CD14-positive monocyte (primary cell): ENCODE measurements around the gene NEK9. TPM values are rescaled to one million over a fixed set of nuclear protein-coding genes. Genes with fewer than 3 reads are reported as not detected.

ENCODE experiments used
- DNase-seq, 3 donors: peaks; one replicate each; pipeline ENCODE4 v3.0.0-alpha.2; 2011 to 2022
- H2AFZ ChIP-seq: 2 replicates; pipeline ENCODE4 v1.6.0; 2012; ENCODE audit warnings: mild to moderate bottlenecking, low read depth, low read length, inconsistent platforms; ENCODE audit not compliant: insufficient read depth, poor library complexity, severe bottlenecking
- H3K27ac ChIP-seq, 2 donors: 1 replicate in 1 of 2; 2 replicates in 1 of 2; pipeline ENCODE4 v1.5.1; 2012 to 2013; ENCODE audit warnings: low read length in 2 of 2, control low read depth in 1 of 2, inconsistent platforms in 1 of 2, low read depth in 1 of 2, mild to moderate bottlenecking in 1 of 2
- H3K27me3 ChIP-seq, 2 donors: one replicate each; pipeline versions ENCODE4 v1.6.0 to v1.6.1; 2011 to 2013; ENCODE audit warnings: low read length in 2 of 2; ENCODE audit not compliant: control insufficient read depth in 2 of 2, insufficient read depth in 2 of 2
- H3K36me3 ChIP-seq, 2 donors: replicated peaks in 1 of 2; 1 replicate in 1 of 2; 2 replicates in 1 of 2; pipeline versions ENCODE4 v1.5.1 to v1.6.1; 2012 to 2013; ENCODE audit warnings: low read length in 2 of 2, control low read depth in 1 of 2, inconsistent platforms in 1 of 2, mild to moderate bottlenecking in 1 of 2; ENCODE audit not compliant: insufficient read depth in 2 of 2, control insufficient read depth in 1 of 2
- H3K4me1 ChIP-seq, 2 donors: 1 replicate in 1 of 2; 2 replicates in 1 of 2; pipeline versions ENCODE4 v1.5.1 to v1.6.1; 2012 to 2013; ENCODE audit warnings: low read length in 2 of 2, control low read depth in 1 of 2, inconsistent platforms in 1 of 2, mild to moderate bottlenecking in 1 of 2, moderate library complexity in 1 of 2; ENCODE audit not compliant: insufficient read depth in 2 of 2, control insufficient read depth in 1 of 2
- H3K4me2 ChIP-seq: replicated peaks from 2 replicates; pipeline ENCODE3; 2012; ENCODE audit warnings: low read length, moderate library complexity, mild to moderate bottlenecking; ENCODE audit not compliant: poor library complexity, severe bottlenecking; ENCODE audit errors: extremely low read depth
- H3K4me3 ChIP-seq, 3 experiments: fragments of 200-600 bp in 1 of 3; sonication (generic) in 1 of 3; replicated peaks in 1 of 3; 1 replicate in 2 of 3; 2 replicates in 1 of 3; pipeline ENCODE4 v1.5.1; 2011 to 2013; ENCODE audit warnings: low read length in 3 of 3, mild to moderate bottlenecking in 3 of 3, control low read depth in 2 of 3, low read depth in 2 of 3, inconsistent platforms in 1 of 3, moderate library complexity in 1 of 3
- H3K79me2 ChIP-seq: 2 replicates; pipeline ENCODE4 v1.6.0; 2012; ENCODE audit warnings: mild to moderate bottlenecking, control low read depth, inconsistent platforms, low read length, moderate library complexity; ENCODE audit not compliant: insufficient read depth
- H3K9ac ChIP-seq: 2 replicates; pipeline ENCODE4 v1.6.0; 2017; ENCODE audit warnings: low read length, mild to moderate bottlenecking; ENCODE audit not compliant: insufficient read depth, poor library complexity, severe bottlenecking
- H3K9me3 ChIP-seq, 2 donors: replicated peaks in 1 of 2; 1 replicate in 1 of 2; 2 replicates in 1 of 2; pipeline versions ENCODE4 v1.5.1 to v1.6.1; 2012 to 2013; ENCODE audit warnings: low read length in 2 of 2, control low read depth in 1 of 2; ENCODE audit not compliant: control insufficient read depth in 1 of 2, insufficient read depth in 1 of 2
- H4K20me1 ChIP-seq: 2 replicates; pipeline ENCODE4 v1.6.0; 2012; ENCODE audit warnings: mild to moderate bottlenecking, low read length, control low read depth, moderate library complexity; ENCODE audit not compliant: insufficient read depth
- H3K27ac Mint-ChIP-seq, 7 donors: one replicate each; pipeline ENCODE4 v1.8.0; 2020; ENCODE audit warnings: mild to moderate bottlenecking in 7 of 7, mixed read lengths in 7 of 7, moderate library complexity in 6 of 7, inconsistent platforms in 2 of 7
- H3K27me3 Mint-ChIP-seq, 3 donors: one replicate each; pipeline ENCODE4 v1.8.0; 2021 to 2022; ENCODE audit warnings: low read depth in 3 of 3, mild to moderate bottlenecking in 3 of 3, mixed read lengths in 3 of 3, moderate library complexity in 3 of 3, inconsistent platforms in 1 of 3
- H3K36me3 Mint-ChIP-seq, 2 donors: one replicate each; pipeline ENCODE4 v1.8.0; 2020; ENCODE audit warnings: mixed read lengths in 2 of 2, inconsistent platforms in 1 of 2, mild to moderate bottlenecking in 1 of 2
- H3K4me1 Mint-ChIP-seq: one replicate; pipeline ENCODE4 v1.8.0; 2020; ENCODE audit warnings: mild to moderate bottlenecking, mixed read lengths
- H3K4me3 Mint-ChIP-seq, 2 donors: one replicate each; pipeline ENCODE4 v1.8.0; 2020; ENCODE audit warnings: mild to moderate bottlenecking in 2 of 2, mixed read lengths in 2 of 2, moderate library complexity in 1 of 2
- H3K9me3 Mint-ChIP-seq, 7 donors: one replicate each; pipeline ENCODE4 v1.8.0; 2020 to 2022; ENCODE audit warnings: mixed read lengths in 7 of 7, mild to moderate bottlenecking in 6 of 7, moderate library complexity in 6 of 7, inconsistent platforms in 2 of 7
- WGBS: methylation state at CpG from one replicate; pipeline ENCODE4 v1.1.5; 2013; ENCODE audit warnings: missing lambda C conversion rate; ENCODE audit not compliant: insufficient coverage; 5-methylcytosine and 5-hydroxymethylcytosine counted together
- intact Hi-C, 2 donors: fragments of 100-400 bp; cut with micrococcal nuclease; formaldehyde crosslinking; loops; one replicate each; pipeline versions ENCODE4 v1.15.0 to v1.15.1; 2023
- polyA plus RNA-seq, 3 donors: library from polyadenylated mRNA; depleted of rRNA in 1 of 3; unstranded in 2 of 3; stranded (reverse) in 1 of 3; fragments of 300-500 nt in 2 of 3; fragments of >200 nt in 1 of 3; fragmentation: Illumina TruSeq in 2 of 3; gene quantifications; 1 replicate in 2 of 3; 2 replicates in 1 of 3; pipeline ENCODE4 v1.2.3, GENCODE V29; 2012 to 2021
- TF ChIP-seq, protein P1 (sequence below): fragments of 200-600 bp; IDR thresholded peaks from one replicate; pipeline ENCODE4 v1.8.0; 2022; ENCODE audit warnings: antibody characterized with exemption, mild to moderate bottlenecking

The NEK9 gene
- polyA plus RNA-seq, 3 donors: 8.9 to 27.8 (median 10.1) TPM

DNA sequence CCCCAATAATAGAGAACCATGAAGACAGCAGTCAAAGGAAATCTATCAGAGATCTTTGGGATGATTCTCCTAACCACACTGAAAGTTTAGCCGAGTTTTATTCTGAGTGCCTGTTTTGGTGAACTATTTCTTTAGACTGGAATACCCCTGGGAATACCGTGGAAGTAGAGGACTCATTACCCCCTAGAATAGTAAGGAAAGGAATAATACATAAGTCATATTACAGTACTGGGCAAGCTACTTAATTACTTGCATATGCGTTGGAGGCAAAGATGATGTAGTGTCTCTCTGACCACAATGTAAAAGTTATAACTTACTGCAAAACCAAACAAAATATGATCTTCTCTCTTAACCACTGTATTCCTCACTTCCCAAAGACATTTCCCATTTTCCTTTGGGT lies 32.0 kb downstream of the NEK9 start:
- H3K4me3 ChIP-seq: no peak overlapping the region
- Mint-ChIP-seq H3K27ac (no peak overlapping the region), H3K36me3 (peaks cover 82 to 98% of the 10 kb centered on the region in 2 donors), H3K4me3 (no peak overlapping the region), H3K4me1 (no peaks in the 10 kb centered on the region), H3K9me3 (no peaks in the 10 kb centered on the region), H3K27me3 (no peaks in the 10 kb centered on the region)
- peaks cover 90 to 98% of the 10 kb centered on the region in 2 donors for H3K36me3 ChIP-seq
- WGBS: no CpG with 5 or more reads among the region's 3 CpGs
- no peaks in the 10 kb centered on the region for H3K4me1 ChIP-seq
- no peaks in the 10 kb centered on the region for H3K79me2 ChIP-seq
- intact Hi-C loops: no loop called here
- no peak overlapping the region for H3K4me2 ChIP-seq
- no peaks in the 10 kb centered on the region for H3K9me3 ChIP-seq
- H4K20me1 ChIP-seq: no peaks in the 10 kb centered on the region
- no peak overlapping the region for H3K9ac ChIP-seq
- no peaks in the 10 kb centered on the region for H3K27me3 ChIP-seq
- TF ChIP-seq, protein P1, sequence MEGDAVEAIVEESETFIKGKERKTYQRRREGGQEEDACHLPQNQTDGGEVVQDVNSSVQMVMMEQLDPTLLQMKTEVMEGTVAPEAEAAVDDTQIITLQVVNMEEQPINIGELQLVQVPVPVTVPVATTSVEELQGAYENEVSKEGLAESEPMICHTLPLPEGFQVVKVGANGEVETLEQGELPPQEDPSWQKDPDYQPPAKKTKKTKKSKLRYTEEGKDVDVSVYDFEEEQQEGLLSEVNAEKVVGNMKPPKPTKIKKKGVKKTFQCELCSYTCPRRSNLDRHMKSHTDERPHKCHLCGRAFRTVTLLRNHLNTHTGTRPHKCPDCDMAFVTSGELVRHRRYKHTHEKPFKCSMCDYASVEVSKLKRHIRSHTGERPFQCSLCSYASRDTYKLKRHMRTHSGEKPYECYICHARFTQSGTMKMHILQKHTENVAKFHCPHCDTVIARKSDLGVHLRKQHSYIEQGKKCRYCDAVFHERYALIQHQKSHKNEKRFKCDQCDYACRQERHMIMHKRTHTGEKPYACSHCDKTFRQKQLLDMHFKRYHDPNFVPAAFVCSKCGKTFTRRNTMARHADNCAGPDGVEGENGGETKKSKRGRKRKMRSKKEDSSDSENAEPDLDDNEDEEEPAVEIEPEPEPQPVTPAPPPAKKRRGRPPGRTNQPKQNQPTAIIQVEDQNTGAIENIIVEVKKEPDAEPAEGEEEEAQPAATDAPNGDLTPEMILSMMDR: no peak
- H2AFZ ChIP-seq: no peak overlapping the region
- no peak overlapping the region for H3K27ac ChIP-seq
- DNase-seq: no peak

DNA sequence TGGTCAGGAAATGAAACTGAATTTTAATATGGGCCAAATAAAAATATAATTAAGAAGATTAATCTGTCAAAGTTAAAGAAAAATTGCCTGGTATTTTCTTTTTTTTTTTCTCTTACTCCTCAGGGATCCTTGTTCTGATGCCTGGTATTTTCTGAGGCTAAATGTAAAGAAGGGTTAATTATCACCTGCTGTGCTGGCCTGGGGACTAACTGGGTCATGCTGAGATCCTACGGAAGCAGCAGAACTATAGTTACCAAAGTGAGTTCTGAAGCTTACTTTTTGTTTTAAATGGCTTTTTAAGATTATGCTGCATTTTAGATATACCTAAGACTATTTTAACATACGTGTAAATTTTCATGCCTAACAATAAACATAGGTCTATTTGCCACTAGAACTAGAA lies 34.1 kb downstream of the NEK9 start:
- Histone ChIP-seq H3K36me3 (peaks cover 80 to 92% of the 10 kb centered on the region in 2 donors), H4K20me1 (peaks cover 6% of the 10 kb centered on the region), H3K9ac (no peak overlapping the region), H3K4me1 (no peaks in the 10 kb centered on the region), H3K4me3 (no peak overlapping the region), H3K79me2 (no peaks in the 10 kb centered on the region), H2AFZ (no peak overlapping the region), H3K9me3 (no peaks in the 10 kb centered on the region), H3K27ac (no peak overlapping the region), H3K27me3 (no peaks in the 10 kb centered on the region), H3K4me2 (no peak overlapping the region)
- H3K36me3 Mint-ChIP-seq: peaks cover 67 to 89% of the 10 kb centered on the region in 2 donors
- WGBS: 100% methylated on average over 1 of the region's 2 CpGs
- TF ChIP-seq, protein P1: no peak
- DNase-seq: no peak
- H3K4me1 Mint-ChIP-seq: no peaks in the 10 kb centered on the region
- H3K27me3 Mint-ChIP-seq: no peaks in the 10 kb centered on the region
- H3K9me3 Mint-ChIP-seq: no peaks in the 10 kb centered on the region
- intact Hi-C loops: no loop called here
- no peak overlapping the region for H3K27ac Mint-ChIP-seq
- H3K4me3 Mint-ChIP-seq: no peak overlapping the region
